ENCODE measurements around the gene HPCAL1. TPM values are rescaled to one million over a fixed set of nuclear protein-coding genes. Genes with fewer than 3 reads are reported as not detected.

Gene HPCAL1
- total RNA-seq: 16.2 and 17.3 TPM in 2 replicates
- long read RNA-seq, partial matches to known transcripts: 1 of 2 reads
- long read RNA-seq, other reads (novel, unspliced or antisense): 0 of 2 reads

DNA sequence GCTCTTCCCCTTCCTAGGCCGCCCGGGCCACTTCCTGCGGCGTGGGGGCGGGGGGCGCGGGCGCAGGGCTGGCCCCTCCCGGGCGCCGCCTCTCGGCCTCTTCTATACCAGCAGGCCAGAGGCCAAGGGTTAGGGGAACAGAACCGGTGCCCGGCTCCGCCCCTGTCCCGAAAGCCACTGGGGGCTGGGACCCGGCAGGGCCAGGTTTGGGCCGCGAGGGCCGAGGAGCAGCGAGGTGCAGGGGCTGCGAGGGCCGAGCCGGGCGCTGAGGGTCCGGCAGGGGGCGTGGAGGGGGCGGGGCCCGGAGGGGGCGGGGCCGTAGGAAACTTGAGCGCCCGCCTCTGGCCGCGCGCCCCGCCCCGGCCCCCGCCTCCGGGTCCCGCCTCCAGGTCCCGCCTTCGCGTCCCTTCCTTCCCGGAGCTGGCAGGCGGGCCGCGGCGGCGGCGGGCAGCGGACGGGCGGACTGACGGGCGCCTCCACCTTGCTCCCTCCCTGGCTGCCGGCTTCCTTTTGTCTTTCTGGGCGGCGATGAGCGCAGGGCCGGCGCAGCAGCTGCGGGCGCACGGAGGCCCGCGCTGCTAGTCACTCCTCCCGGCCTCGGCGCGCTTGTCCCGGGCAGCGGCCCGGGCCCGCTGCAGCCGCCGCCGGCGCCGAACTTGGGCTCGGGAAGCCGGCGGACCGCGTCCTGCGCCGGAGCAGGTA is at the start of gene HPCAL1:
HPCAL1 (plus strand) TSS at position 426 of the 702 bp plus-strand sequence. CDS start 116,854 bp downstream, outside the sequence.
- H3K36me3 Mint-ChIP-seq (ENCODE audit: low read depth): no peaks in the 10 kb centered on the region
- peaks cover 6% of the 10 kb centered on the region for H3K9me3 Mint-ChIP-seq
- TF ChIP-seq, protein P1, sequence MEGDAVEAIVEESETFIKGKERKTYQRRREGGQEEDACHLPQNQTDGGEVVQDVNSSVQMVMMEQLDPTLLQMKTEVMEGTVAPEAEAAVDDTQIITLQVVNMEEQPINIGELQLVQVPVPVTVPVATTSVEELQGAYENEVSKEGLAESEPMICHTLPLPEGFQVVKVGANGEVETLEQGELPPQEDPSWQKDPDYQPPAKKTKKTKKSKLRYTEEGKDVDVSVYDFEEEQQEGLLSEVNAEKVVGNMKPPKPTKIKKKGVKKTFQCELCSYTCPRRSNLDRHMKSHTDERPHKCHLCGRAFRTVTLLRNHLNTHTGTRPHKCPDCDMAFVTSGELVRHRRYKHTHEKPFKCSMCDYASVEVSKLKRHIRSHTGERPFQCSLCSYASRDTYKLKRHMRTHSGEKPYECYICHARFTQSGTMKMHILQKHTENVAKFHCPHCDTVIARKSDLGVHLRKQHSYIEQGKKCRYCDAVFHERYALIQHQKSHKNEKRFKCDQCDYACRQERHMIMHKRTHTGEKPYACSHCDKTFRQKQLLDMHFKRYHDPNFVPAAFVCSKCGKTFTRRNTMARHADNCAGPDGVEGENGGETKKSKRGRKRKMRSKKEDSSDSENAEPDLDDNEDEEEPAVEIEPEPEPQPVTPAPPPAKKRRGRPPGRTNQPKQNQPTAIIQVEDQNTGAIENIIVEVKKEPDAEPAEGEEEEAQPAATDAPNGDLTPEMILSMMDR (conservative IDR thresholded peaks at IDR 0.05): peak; percentile 67
- H3K4me3 Mint-ChIP-seq: peak within 1 kb of the TSS; percentile 90
- H3K27ac Mint-ChIP-seq (ENCODE audit: unreplicated experiment): peak within 1 kb of the TSS; percentile 97
- peaks cover 37% of the 10 kb centered on the region for H3K4me1 Mint-ChIP-seq
- peaks cover 43% of the 10 kb centered on the region for H3K27me3 Mint-ChIP-seq (ENCODE audit: low read depth)
- peak; percentile 82 for DNase-seq (ENCODE audit: low read depth, low spot score)

DNA sequence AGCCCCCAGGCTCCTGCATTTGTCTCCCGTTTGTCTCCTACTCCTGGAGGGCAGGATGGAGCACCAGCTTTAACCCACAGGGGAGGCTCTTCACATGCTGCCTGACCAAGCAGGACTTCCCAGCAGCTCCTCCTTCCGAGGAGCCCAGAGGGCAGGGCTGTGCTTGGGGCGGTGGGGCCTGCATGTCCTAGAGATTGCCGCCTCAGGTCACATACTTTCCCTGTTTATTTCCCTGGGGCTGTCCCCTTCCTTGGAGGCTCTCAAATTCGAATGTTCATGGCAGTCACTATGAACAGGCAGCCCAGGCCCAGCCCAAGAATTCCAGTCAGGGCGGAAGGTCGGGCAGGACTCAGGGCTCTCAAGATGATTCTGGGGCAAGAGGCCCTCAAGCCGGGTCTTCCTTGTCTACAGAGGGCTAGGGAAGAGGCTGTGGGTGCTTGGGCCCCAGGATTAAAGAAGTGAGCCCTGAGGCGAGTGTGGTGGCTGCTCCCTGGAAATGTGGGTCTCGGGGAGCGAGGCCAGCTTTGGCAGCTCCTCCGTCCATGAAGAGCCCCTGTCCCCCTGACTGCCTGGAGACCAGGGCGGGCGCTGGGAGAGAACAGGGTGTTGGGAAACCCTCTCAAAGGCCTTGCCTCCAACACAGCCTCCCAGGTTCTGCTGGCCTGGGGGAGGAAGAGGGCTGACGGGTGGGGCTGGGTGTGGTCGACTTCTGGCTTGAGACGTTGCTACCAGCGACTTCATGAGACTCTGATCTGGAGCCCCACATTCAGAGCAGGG is 48.9 kb upstream of the HPCAL1 start:
- peaks cover 2% of the 10 kb centered on the region for H3K27me3 Mint-ChIP-seq (ENCODE audit: low read depth)
- H3K9me3 Mint-ChIP-seq: peaks cover 7% of the 10 kb centered on the region
- H3K4me3 Mint-ChIP-seq: no peak overlapping the region
- H3K4me1 Mint-ChIP-seq: no peaks in the 10 kb centered on the region
- no peak overlapping the region for H3K27ac Mint-ChIP-seq (ENCODE audit: unreplicated experiment)
- no peak for DNase-seq (ENCODE audit: low read depth, low spot score)
- peaks cover 6% of the 10 kb centered on the region for H3K36me3 Mint-ChIP-seq (ENCODE audit: low read depth)
- TF ChIP-seq, protein P1 (conservative IDR thresholded peaks at IDR 0.05): no peak

DNA sequence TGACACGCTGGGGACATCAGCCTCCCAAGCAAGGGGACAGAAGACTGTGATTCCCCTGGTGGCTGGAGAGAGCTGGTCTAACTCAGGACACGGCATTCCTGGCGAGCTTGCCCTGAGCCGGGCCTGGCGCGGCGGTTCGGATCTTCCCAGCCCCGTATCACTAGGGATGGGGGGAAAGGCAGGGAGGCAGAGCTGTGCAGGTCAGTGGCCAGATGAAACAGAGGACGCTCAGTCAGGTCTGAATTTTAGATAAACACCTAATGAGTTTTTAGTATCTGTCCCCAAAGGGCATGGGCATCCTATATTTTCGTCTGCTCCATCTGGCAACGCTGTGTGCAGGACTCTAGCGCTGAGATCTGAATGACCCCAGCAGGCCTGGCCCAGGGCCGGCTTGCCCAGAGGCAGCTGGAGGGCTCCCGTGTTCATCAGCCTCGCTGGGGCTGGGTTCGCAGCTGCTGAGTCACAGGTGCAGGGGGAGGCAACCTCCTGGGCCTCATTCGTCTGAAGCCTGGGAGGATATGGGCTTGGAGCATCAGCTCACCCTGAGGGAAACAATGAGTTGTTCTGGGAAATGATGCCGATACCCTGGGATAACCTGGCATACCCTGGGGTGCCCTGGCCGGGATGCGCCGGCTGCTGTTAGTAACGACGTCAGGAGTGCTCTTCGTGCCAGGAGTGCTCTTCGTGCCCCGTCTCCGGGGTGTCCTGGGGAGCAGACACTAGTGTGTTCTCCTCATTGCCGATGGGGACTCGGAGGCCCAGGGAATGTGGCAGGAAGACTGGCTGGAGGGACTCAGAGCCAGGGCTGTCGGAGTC is 48.1 kb upstream of the HPCAL1 start:
- TF ChIP-seq, protein P1 (conservative IDR thresholded peaks at IDR 0.05): no peak
- Mint-ChIP-seq H3K36me3 (ENCODE audit: low read depth) (peaks cover 6% of the 10 kb centered on the region), H3K27ac (ENCODE audit: unreplicated experiment) (no peak overlapping the region), H3K4me1 (no peaks in the 10 kb centered on the region), H3K4me3 (no peak overlapping the region), H3K27me3 (ENCODE audit: low read depth) (peaks cover 2% of the 10 kb centered on the region), H3K9me3 (peaks cover 7% of the 10 kb centered on the region)
- DNase-seq (ENCODE audit: low read depth, low spot score): no peak

DNA sequence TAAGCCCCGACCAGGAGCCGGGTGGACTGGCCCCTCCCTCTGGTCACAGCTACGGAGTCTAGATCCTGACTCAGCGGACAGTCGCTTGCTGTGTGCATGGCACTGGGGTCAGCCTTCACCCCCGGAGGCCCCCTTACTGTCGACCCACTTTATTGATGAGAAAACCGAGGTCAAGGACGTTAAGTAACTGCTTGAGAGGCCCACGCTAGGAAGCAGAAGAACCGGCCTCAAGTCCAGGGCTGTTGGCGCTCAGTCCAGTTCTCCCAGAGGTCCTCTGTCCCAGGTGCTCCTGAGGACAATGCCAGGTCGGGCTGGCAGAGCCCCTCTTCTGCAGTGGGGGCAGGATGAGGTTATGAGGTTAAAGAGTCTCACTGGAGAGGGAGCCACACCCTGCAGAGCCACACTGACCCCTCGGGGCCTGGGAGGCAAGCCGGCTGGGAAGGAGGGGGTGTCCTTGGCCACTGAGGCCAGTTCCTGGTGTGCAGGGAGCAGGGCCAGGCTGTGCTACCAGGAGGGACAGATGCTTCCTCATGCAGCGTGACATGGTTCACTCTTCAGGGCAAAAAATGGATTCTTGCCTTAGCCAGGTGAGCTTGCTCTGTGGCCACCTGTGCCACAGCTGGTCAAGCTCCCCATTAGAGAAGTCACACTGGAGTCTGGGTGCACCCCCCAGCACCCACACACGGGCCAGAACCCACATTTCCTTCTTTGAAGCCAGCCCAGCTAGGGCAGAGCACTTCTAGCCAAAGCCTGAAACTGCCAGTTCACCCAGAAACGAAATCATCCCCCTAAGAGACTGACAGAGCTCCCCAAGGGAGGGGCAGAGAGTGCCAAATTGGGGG is 47.3 kb upstream of the HPCAL1 start:
- peaks cover 2% of the 10 kb centered on the region for H3K27me3 Mint-ChIP-seq (ENCODE audit: low read depth)
- no peak overlapping the region for H3K4me3 Mint-ChIP-seq
- TF ChIP-seq, protein P1 (conservative IDR thresholded peaks at IDR 0.05): no peak
- no peak for DNase-seq (ENCODE audit: low read depth, low spot score)
- peaks cover 7% of the 10 kb centered on the region for H3K9me3 Mint-ChIP-seq
- no peak overlapping the region for H3K27ac Mint-ChIP-seq (ENCODE audit: unreplicated experiment)
- peaks cover 2% of the 10 kb centered on the region for H3K36me3 Mint-ChIP-seq (ENCODE audit: low read depth)
- H3K4me1 Mint-ChIP-seq: no peaks in the 10 kb centered on the region

Measured in neural crest cell (in vitro differentiated cells).